Epithelial cell of alveolus of lung (primary cell): ENCODE results near the gene AHNAK2. TPM values are rescaled to one million over a fixed set of nuclear protein-coding genes. Genes with fewer than 3 reads are reported as not detected.

Experiments used
- total RNA-seq: library from RNA; depleted of rRNA; stranded (reverse); fragments of >200 nt; gene quantifications from 2 replicates; pipeline ENCODE4 v1.2.1, GENCODE V29; 2015

Gene AHNAK2
- total RNA-seq, result 7.6 and 22.5 TPM in 2 replicates

GRCh38 chr14:104977681-104978653 lies at the start of gene AHNAK2:
Gene AHNAK2 (minus strand): TSS chr14:104978374. CDS start chr14:104978237, 137 bp downstream.

GRCh38 chr14:105020815-105021655 lies 42.9 kb upstream of the AHNAK2 start, which contains the start of gene CDCA4:
Gene CDCA4 (minus strand): TSS chr14:105021083. CDS start chr14:105011929, 9,154 bp downstream.

GRCh38 chr14:104985675-104986486 lies 7.7 kb upstream of the AHNAK2 start, which contains the start of gene CLBA1:
Gene CLBA1 (plus strand): TSS chr14:104985788. CDS start chr14:104986432, 644 bp downstream.

GRCh38 chr14:104924421-104925213 lies 53.6 kb downstream of the AHNAK2 start, which contains the start of gene PLD4:
Gene PLD4 (plus strand): TSS chr14:104924879. CDS start chr14:104927141, 2,262 bp downstream.

Other genes starting within 250 kb of the AHNAK2 start
- 248 and 283 TPM in 2 replicates for gene SIVA1, start 225.2 kb downstream of the AHNAK2 start, total RNA-seq
- gene AKT1, start 182.6 kb downstream of the AHNAK2 start, total RNA-seq, result 126 and 130 TPM in 2 replicates
- 1.5 and 3.6 TPM in 2 replicates for gene ZBTB42, start 177.3 kb downstream of the AHNAK2 start, total RNA-seq
- 12.9 and 14.6 TPM in 2 replicates for gene CEP170B, start 113.1 kb downstream of the AHNAK2 start, total RNA-seq
- gene PLD4, start 53.5 kb downstream of the AHNAK2 start, total RNA-seq, result not detected in 2 replicates
- 8.3 and 8.9 TPM in 2 replicates for gene CLBA1, start 7.4 kb upstream of the AHNAK2 start, total RNA-seq
- 20.1 and 33.4 TPM in 2 replicates for gene CDCA4, start 42.7 kb upstream of the AHNAK2 start, total RNA-seq
- gene GPR132, start 87.1 kb upstream of the AHNAK2 start, total RNA-seq, result 0.13 and 0.16 TPM in 2 replicates
- gene JAG2, start 190.4 kb upstream of the AHNAK2 start, total RNA-seq, result 0.48 and 0.78 TPM in 2 replicates
- gene NUDT14, start 202.9 kb upstream of the AHNAK2 start, total RNA-seq, result 3.7 and 7.5 TPM in 2 replicates